ENCODE data around the gene KANK4.

Gene KANK4

DNA sequence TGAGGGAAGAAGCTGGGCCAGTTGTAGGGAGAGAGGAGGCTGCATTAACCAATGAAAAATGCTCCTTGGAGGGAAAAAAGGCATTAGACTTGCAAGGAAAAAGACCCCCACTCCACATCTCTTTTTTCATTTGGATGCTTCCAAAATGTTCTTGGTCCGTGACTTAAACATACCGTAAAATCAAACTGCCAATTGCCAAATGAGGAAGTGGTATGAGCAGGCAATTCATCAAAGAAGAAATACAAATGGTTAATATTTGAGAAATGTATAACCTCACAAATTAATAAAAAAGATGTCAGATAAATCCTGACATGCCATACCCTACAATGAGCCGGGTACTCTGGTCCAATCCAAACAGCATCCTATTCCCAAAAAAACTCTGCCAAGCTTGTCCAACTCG lies 30.6 kb downstream of the KANK4 start:
- TF ChIP-seq FOXP2 (optimal IDR thresholded peaks at IDR 0.05; ENCODE audit: control extremely low read depth, extremely low read length, insufficient read depth), result no peak
- TF ChIP-seq EZH2 (IDR thresholded peaks at IDR 0.05), result no peak
- TF ChIP-seq POLR2AphosphoS5 (IDR thresholded peaks at IDR 0.05; ENCODE audit: borderline replicate concordance, low read depth, low read length), result no peak
- Histone ChIP-seq H3K9me3 (ENCODE audit: low read depth, low read length) (no peaks in the 10 kb centered on the region), H3K27ac (no peak overlapping the region), H3K36me3 (ENCODE audit: insufficient read depth, low read length) (no peaks in the 10 kb centered on the region), H3K9ac (ENCODE audit: insufficient read length) (no peak overlapping the region), H3K4me3 (no peak overlapping the region)
- DNase-seq (ENCODE audit: low read depth, low spot score), result no peak

DNA sequence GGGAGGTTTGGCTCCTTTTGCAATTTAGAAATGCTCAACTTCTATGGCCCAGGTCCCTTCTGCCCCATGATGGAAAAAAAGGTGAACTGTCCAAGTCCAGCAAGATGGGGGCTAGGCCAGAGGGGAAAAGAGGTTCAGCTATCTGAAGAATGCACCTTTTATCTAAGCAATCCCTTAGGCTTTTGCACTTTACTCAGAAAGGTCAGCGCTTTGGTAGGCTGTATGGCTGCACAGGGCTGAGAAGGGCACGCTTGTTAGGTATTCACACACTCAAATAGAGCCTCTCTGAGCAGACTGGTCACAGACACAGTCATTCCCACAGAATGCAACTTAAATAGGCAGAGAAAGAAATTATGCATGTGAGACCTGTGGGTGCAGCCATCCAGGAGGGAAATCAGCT lies 31.0 kb downstream of the KANK4 start:
- no peaks in the 10 kb centered on the region for H3K36me3 ChIP-seq (ENCODE audit: insufficient read depth, low read length)
- no peak for TF ChIP-seq POLR2AphosphoS5 (IDR thresholded peaks at IDR 0.05; ENCODE audit: borderline replicate concordance, low read depth, low read length)
- no peak for TF ChIP-seq EZH2 (IDR thresholded peaks at IDR 0.05)
- TF ChIP-seq FOXP2 (optimal IDR thresholded peaks at IDR 0.05; ENCODE audit: control extremely low read depth, extremely low read length, insufficient read depth), result no peak
- DNase-seq (ENCODE audit: low read depth, low spot score), result no peak
- H3K9me3 ChIP-seq (ENCODE audit: low read depth, low read length), result no peaks in the 10 kb centered on the region
- no peak overlapping the region for H3K9ac ChIP-seq (ENCODE audit: insufficient read length)
- no peak overlapping the region for H3K4me3 ChIP-seq
- no peak overlapping the region for H3K27ac ChIP-seq

DNA sequence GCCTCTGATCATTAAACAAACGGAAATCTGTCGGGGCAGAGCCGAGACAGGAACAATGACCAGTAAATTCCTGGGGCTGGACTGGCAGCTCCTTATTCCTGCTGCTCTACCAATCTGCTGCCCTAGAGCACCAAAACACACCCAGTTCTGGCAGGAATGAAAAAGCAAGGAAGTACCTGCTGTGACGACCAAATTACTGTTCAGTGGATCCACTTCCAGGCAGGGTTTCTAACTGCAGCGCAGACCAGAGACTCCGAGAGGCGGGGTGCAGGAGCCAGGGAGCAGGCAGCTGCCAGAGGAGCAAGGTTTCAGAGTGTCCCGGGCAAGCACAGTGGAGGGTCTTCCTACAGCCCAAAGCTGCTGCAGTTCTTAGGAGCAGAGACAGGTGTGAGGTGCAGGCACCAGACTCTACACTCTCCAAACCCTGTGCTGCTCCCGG lies 32.4 kb downstream of the KANK4 start:
- DNase-seq (ENCODE audit: low read depth, low spot score), result no peak
- Histone ChIP-seq H3K9me3 (ENCODE audit: low read depth, low read length) (no peaks in the 10 kb centered on the region), H3K9ac (ENCODE audit: insufficient read length) (no peak overlapping the region), H3K27ac (no peak overlapping the region), H3K4me3 (peak overlapping the region; percentile 60), H3K36me3 (ENCODE audit: insufficient read depth, low read length) (no peaks in the 10 kb centered on the region)
- TF ChIP-seq FOXP2 (optimal IDR thresholded peaks at IDR 0.05; ENCODE audit: control extremely low read depth, extremely low read length, insufficient read depth) (no peak), EZH2 (IDR thresholded peaks at IDR 0.05) (no peak), POLR2AphosphoS5 (IDR thresholded peaks at IDR 0.05; ENCODE audit: borderline replicate concordance, low read depth, low read length) (no peak)

GRCh38 chr1:62285984-62286785 lies 33.0 kb downstream of the KANK4 start:
- Histone ChIP-seq H3K9ac (ENCODE audit: insufficient read length) (no peak overlapping the region), H3K4me3 (peak overlapping the region; percentile 60), H3K27ac (no peak overlapping the region), H3K36me3 (ENCODE audit: insufficient read depth, low read length) (no peaks in the 10 kb centered on the region), H3K9me3 (ENCODE audit: low read depth, low read length) (no peaks in the 10 kb centered on the region)
- DNase-seq (ENCODE audit: low read depth, low spot score), result no peak
- TF ChIP-seq FOXP2 (optimal IDR thresholded peaks at IDR 0.05; ENCODE audit: control extremely low read depth, extremely low read length, insufficient read depth) (no peak), POLR2AphosphoS5 (IDR thresholded peaks at IDR 0.05; ENCODE audit: borderline replicate concordance, low read depth, low read length) (no peak), EZH2 (IDR thresholded peaks at IDR 0.05) (no peak)

DNA sequence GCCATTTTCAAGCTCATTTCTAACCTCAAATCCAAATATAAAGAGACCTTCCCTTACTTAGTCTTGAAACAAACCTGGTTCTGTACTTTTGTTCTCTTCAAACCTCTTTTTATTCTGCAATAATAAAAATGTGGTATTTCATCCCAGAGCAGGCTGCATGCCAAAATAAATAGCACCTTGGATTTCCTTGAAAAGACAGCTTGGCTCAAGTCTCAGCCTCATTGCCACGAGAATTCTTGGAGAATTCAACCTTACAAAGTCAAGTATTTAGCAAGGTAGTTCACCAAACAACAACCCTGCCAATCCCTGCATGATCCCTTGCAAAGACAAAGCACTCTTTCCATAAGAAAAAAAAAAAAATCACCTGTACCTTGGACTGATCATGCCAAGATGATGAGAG lies 33.8 kb downstream of the KANK4 start:
- no peak overlapping the region for H3K27ac ChIP-seq
- no peak for TF ChIP-seq POLR2AphosphoS5 (IDR thresholded peaks at IDR 0.05; ENCODE audit: borderline replicate concordance, low read depth, low read length)
- no peak for TF ChIP-seq FOXP2 (optimal IDR thresholded peaks at IDR 0.05; ENCODE audit: control extremely low read depth, extremely low read length, insufficient read depth)
- no peak for TF ChIP-seq EZH2 (IDR thresholded peaks at IDR 0.05)

GRCh38 chr1:62283986-62284385 lies 35.2 kb downstream of the KANK4 start:
- no peak overlapping the region for H3K27ac ChIP-seq
- H3K4me3 ChIP-seq, result no peak overlapping the region
- H3K9ac ChIP-seq (ENCODE audit: insufficient read length), result no peak overlapping the region
- no peak for DNase-seq (ENCODE audit: low read depth, low spot score)
- TF ChIP-seq FOXP2 (optimal IDR thresholded peaks at IDR 0.05; ENCODE audit: control extremely low read depth, extremely low read length, insufficient read depth) (no peak), EZH2 (IDR thresholded peaks at IDR 0.05) (no peak), POLR2AphosphoS5 (IDR thresholded peaks at IDR 0.05; ENCODE audit: borderline replicate concordance, low read depth, low read length) (no peak)
- 0 out of 2 replicates have a peak, but pooled peaks cover 3% of the 10 kb centered on the region for H3K36me3 ChIP-seq (ENCODE audit: insufficient read depth, low read length)
- H3K9me3 ChIP-seq (ENCODE audit: low read depth, low read length), result no peaks in the 10 kb centered on the region

More for the DNA sequence above, 33.8 kb downstream of the KANK4 start:
- Histone ChIP-seq H3K36me3 (ENCODE audit: insufficient read depth, low read length) (0 out of 2 replicates have a peak, but pooled peaks cover 3% of the 10 kb centered on the region), H3K9ac (ENCODE audit: insufficient read length) (no peak overlapping the region), H3K9me3 (ENCODE audit: low read depth, low read length) (no peaks in the 10 kb centered on the region), H3K4me3 (no peak overlapping the region)
- DNase-seq (ENCODE audit: low read depth, low spot score), result no peak

- no peak for TF ChIP-seq EZH2 (IDR thresholded peaks at IDR 0.05)
- no peak for TF ChIP-seq FOXP2 (optimal IDR thresholded peaks at IDR 0.05; ENCODE audit: control extremely low read depth, extremely low read length, insufficient read depth)
- TF ChIP-seq POLR2AphosphoS5 (IDR thresholded peaks at IDR 0.05; ENCODE audit: borderline replicate concordance, low read depth, low read length), result no peak
- Histone ChIP-seq H3K27ac (no peak overlapping the region), H3K36me3 (ENCODE audit: insufficient read depth, low read length) (0 out of 2 replicates have a peak, but pooled peaks cover 3% of the 10 kb centered on the region), H3K9ac (ENCODE audit: insufficient read length) (no peak overlapping the region), H3K4me3 (no peak overlapping the region), H3K9me3 (ENCODE audit: low read depth, low read length) (no peaks in the 10 kb centered on the region)
- no peak for DNase-seq (ENCODE audit: low read depth, low spot score)
Measured at GRCh38 chr1:62282909-62283755, 36.1 kb downstream of the KANK4 start.

- Histone ChIP-seq H3K4me3 (no peak overlapping the region), H3K27ac (no peak overlapping the region), H3K9ac (ENCODE audit: insufficient read length) (no peak overlapping the region), H3K9me3 (ENCODE audit: low read depth, low read length) (no peaks in the 10 kb centered on the region), H3K36me3 (ENCODE audit: insufficient read depth, low read length) (0 out of 2 replicates have a peak, but pooled peaks cover 3% of the 10 kb centered on the region)
- TF ChIP-seq EZH2 (IDR thresholded peaks at IDR 0.05) (no peak), FOXP2 (optimal IDR thresholded peaks at IDR 0.05; ENCODE audit: control extremely low read depth, extremely low read length, insufficient read depth) (no peak), POLR2AphosphoS5 (IDR thresholded peaks at IDR 0.05; ENCODE audit: borderline replicate concordance, low read depth, low read length) (no peak)
- DNase-seq (ENCODE audit: low read depth, low spot score), result no peak
Measured at GRCh38 chr1:62281922-62282555, 37.2 kb downstream of the KANK4 start.

Measured in SK-N-MC (cell line).